Kidney (tissue), 14 donors: ENCODE results near the gene GGT5. TPM values are rescaled to one million over a fixed set of nuclear protein-coding genes. Genes with fewer than 3 reads are reported as not detected.
A peak's percentile ranks its signal among the peaks of the same experiment; 100 is the strongest.
"Not testable (repeated sequence)": the region's sequence is repeated elsewhere in the genome, so short reads cannot be mapped to it uniquely, and the experiment has no call there.

Experiments
- DNase-seq, 5 donors: peaks; one replicate each; pipeline ENCODE4 v3.0.0-alpha.2; 2013 to 2020
- FAIRE-seq: peaks from 2 replicates; lab custom pipeline; 2012; peaks lifted over from hg19 to GRCh38; lab: Jason Lieb, UNC
- H3K27ac ChIP-seq, 2 donors: one replicate each; pipeline ENCODE4 v1.7.0; 2013; ENCODE audit warnings: low read depth in 2 of 2, low read length in 2 of 2, inconsistent platforms in 1 of 2
- H3K27me3 ChIP-seq: one replicate; pipeline ENCODE4 v1.7.1; 2013; ENCODE audit warnings: low read length, inconsistent platforms; ENCODE audit not compliant: control insufficient read depth, insufficient read depth
- H3K36me3 ChIP-seq, 3 donors: one replicate each; pipeline versions ENCODE4 v1.7.0 to v1.7.1; 2013; ENCODE audit warnings: low read length in 3 of 3, control low read depth in 1 of 3, inconsistent platforms in 1 of 3; ENCODE audit not compliant: insufficient read depth in 3 of 3, control insufficient read depth in 2 of 3
- H3K4me1 ChIP-seq, 3 donors: one replicate each; pipeline versions ENCODE4 v1.7.0 to v1.7.1; 2013; ENCODE audit warnings: low read length in 3 of 3, inconsistent platforms in 1 of 3, low read depth in 1 of 3; ENCODE audit not compliant: control insufficient read depth in 2 of 3, insufficient read depth in 2 of 3
- H3K4me3 ChIP-seq, 3 donors: one replicate each; pipeline versions ENCODE4 v1.7.0 to v1.8.1; 2013; ENCODE audit warnings: low read length in 3 of 3, control low read depth in 1 of 3, inconsistent platforms in 1 of 3
- H3K9ac ChIP-seq, 3 donors: one replicate each; pipeline versions ENCODE4 v1.7.0 to v1.7.1; 2013; ENCODE audit warnings: low read length in 3 of 3, control low read depth in 1 of 3, inconsistent platforms in 1 of 3
- H3K9me3 ChIP-seq, 3 donors: one replicate each; pipeline versions ENCODE4 v1.7.0 to v1.7.1; 2013; ENCODE audit warnings: low read length in 3 of 3, control low read depth in 1 of 3, inconsistent platforms in 1 of 3; ENCODE audit not compliant: control insufficient read depth in 2 of 3, insufficient read depth in 1 of 3
- intact Hi-C: fragments of 100-400 bp; cut with DNase I; formaldehyde crosslinking; loops from one replicate; pipeline ENCODE4 v1.11.1; 2022
- polyA plus RNA-seq: library from polyadenylated mRNA; stranded (reverse); fragments of 350-450 nt; fragmentation: Illumina TruSeq; extraction: RNeasy Lipid Tissue Mini Kit (QIAGEN cat#74804); gene quantifications from one replicate; pipeline ENCODE4 v1.2.3, GENCODE V29; 2014; ENCODE audit warnings: low read depth, low replicate concordance; ENCODE audit not compliant: insufficient read depth
- total RNA-seq: library from RNA; stranded (reverse); fragmentation: NEBNext Ultra II Directional; extraction: Animal tissue kit (Norgen Biotek cat#: 25700); gene quantifications from one replicate; pipeline ENCODE4 v1.2.1, GENCODE V29; 2021
- TF ChIP-seq, protein P1 (sequence below): IDR thresholded peaks from 3 replicates; pipeline ENCODE4 v1.5.1; 2012; ENCODE audit warnings: mild to moderate bottlenecking, moderate library complexity, borderline replicate concordance; ENCODE audit not compliant: insufficient read depth; ENCODE audit errors: extremely low read depth
- donor health status: control.
- donor health status: control.
- donor health status: control.
- donor health status: control.
- donor health status: control.
- donor health status: DM: yes; HTN: yes; CAD: no.
- donor health status: Normal renal cell carcinoma (clear cell type).

GGT5 gene
- total and polyA plus RNA-seq, 2 donors from 2014 or later: 63.2 to 103 TPM

DNA sequence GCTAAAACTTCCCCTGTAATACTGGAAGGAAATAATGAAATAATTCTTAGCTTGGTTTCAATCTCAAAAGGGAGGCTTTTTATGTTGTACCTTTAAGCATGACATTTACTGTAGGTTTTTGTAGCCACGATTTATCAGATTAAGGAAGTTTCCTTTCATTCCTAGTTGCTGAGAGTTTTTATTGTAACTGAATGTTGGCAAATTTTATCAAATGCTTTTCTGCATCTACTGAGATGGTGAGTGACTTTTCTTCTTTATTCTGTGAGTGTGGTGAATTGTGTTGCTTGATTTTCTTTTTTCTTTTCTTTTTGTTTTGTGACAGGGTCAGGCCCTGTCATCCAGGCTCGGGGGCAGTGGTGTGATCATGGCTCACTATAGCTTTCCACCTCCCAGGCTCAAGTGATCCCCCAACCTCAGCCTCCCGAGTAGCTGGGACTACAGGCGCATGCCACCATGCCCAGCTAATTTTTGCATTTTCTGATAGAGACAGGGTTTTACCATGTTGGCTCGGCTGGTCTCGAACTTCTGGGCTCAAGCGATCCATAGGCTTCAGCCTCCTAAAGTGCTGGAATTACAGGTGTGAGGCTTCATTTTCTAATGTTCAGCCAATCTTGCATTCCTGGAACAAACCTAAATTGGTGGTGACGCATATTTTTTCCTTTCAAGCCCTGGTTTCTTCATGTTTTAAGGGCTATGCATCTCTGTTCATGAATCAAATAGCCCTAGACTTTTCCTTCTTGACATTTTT lies 37.4 kb downstream of the GGT5 start:
- Histone ChIP-seq H3K9ac (no peak overlapping the region), H3K4me1 (peaks cover 0 to 5% (median 0%) of the 10 kb centered on the region in 3 donors)

DNA sequence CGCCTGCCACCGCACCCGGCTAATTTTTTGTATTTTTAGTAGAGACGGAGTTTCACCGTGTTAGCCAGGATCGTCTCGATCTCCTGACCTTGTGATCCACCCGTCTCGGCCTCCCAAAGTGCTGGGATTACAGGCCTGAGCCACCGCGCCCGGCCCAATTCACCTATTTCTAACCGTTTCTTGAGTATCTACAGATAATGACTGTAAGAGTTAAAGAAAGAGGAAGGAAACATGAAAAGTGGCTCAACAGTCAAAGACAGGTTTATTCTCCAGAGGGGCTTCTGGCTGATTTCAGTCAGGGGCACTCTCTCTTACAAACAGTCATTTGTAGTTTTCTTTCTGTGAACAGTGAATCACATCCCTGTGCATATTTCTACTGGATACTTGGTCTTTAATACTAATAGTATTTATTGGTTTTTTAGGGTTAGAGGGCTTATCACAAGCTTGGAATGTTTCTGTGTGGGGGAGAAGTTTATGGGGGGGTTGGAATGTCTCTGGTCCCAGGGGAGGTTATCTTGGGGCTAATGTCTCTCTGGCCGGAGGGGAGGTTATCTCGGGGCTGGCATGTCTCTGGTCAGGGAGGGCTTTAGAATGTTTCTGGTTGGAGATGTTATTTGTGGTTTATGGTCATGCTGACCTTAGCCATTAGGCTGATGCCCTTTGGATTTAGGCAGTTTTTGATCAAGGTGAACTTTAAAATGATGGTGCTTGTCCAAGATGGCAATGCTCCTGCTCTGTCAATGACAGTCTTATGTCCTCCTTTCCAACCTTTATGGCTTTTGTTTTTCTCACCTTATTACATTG lies 38.2 kb downstream of the GGT5 start:
- H3K27ac ChIP-seq: peak overlapping the region in 1 of 2 donors; percentile 83
- FAIRE-seq, H3K9ac ChIP-seq, intact Hi-C loops, H3K4me3 ChIP-seq, H3K36me3 ChIP-seq, H3K27me3 ChIP-seq, H3K9me3 ChIP-seq, H3K4me1 ChIP-seq: not testable (repeated sequence)
- DNase-seq: peak in 2 of 5 donors; percentile 56 to 64

More for the DNA sequence above, 37.4 kb downstream of the GGT5 start:
- DNase-seq (no peak), FAIRE-seq (no peak)
- H3K9me3 ChIP-seq: no peaks in the 10 kb centered on the region
- intact Hi-C loops: no loop called here
- H3K4me3 ChIP-seq: no peak overlapping the region
- no peaks in the 10 kb centered on the region for H3K27me3 ChIP-seq
- TF ChIP-seq, protein P1, sequence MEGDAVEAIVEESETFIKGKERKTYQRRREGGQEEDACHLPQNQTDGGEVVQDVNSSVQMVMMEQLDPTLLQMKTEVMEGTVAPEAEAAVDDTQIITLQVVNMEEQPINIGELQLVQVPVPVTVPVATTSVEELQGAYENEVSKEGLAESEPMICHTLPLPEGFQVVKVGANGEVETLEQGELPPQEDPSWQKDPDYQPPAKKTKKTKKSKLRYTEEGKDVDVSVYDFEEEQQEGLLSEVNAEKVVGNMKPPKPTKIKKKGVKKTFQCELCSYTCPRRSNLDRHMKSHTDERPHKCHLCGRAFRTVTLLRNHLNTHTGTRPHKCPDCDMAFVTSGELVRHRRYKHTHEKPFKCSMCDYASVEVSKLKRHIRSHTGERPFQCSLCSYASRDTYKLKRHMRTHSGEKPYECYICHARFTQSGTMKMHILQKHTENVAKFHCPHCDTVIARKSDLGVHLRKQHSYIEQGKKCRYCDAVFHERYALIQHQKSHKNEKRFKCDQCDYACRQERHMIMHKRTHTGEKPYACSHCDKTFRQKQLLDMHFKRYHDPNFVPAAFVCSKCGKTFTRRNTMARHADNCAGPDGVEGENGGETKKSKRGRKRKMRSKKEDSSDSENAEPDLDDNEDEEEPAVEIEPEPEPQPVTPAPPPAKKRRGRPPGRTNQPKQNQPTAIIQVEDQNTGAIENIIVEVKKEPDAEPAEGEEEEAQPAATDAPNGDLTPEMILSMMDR: no peak
- H3K36me3 ChIP-seq: no peaks in the 10 kb centered on the region
- peak overlapping the region; percentile 59 to 83 for H3K27ac ChIP-seq

DNA sequence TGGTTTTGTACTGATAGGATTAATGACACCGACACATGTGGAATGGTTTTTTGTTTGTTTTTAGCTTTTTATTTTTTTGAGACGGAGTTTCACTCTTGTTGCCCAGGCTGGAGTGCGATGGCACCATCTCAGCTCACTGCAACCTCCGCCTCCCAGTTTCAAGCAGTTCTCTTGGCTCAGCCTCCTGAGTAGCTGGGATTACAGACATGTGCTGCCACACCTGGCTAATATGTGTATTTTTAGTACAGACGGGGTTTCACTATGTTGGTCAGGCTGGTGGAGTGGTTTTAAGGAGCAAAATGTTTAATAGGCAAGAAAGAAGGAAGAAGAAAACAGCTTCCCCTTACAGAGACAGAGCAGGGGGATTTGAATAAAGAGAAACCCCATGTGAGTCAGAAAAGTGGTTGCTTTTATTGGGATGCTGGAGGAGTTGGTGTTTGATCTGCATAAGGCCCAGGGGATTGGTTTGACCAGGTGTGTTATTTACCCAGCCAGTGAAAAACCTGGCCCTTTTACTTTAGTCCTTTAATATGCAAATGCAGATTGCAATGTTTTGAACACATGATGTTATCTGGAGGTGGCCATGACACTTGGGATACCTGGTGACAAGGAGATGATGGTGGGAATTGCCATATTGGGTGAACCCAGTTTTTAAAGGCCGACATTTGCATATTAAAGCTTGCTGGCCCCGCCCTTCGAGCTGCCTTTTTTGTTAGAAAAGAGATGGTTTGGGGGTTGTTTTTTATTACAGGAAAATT lies 39.3 kb downstream of the GGT5 start:
- no peaks in the 10 kb centered on the region for H3K9me3 ChIP-seq
- DNase-seq (no peak), FAIRE-seq (no peak)
- no peaks in the 10 kb centered on the region for H3K36me3 ChIP-seq
- no peak overlapping the region for H3K4me3 ChIP-seq
- TF ChIP-seq, protein P1: no peak
- intact Hi-C loops: no loop called here
- H3K9ac ChIP-seq: no peak overlapping the region
- H3K4me1 ChIP-seq: peaks cover 0 to 5% (median 0%) of the 10 kb centered on the region in 3 donors
- no peaks in the 10 kb centered on the region for H3K27me3 ChIP-seq
- peak overlapping the region in 1 of 2 donors; percentile 9 for H3K27ac ChIP-seq

DNA sequence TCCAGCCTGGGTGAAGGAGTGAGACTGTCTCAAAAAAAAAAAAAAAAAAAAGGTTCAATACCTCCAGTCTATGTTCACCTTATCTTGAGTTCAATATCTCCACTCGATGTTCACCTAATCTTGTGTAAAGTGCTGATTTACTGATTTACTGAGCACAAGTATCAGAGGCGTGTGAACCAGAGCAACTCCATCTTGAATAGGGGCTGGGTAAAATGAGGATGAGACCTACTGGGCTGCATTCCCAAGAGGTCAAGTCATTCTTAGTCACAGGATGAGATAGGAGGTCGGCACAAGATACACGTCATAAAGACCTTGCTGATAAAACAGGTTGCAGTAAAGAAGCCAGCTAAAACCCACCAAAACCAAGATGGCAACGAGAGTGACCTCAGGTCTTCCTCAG lies 41.0 kb downstream of the GGT5 start:
- H3K4me3 ChIP-seq, FAIRE-seq, H3K9me3 ChIP-seq, H3K36me3 ChIP-seq, H3K27me3 ChIP-seq, H3K27ac ChIP-seq, H3K4me1 ChIP-seq, intact Hi-C loops, DNase-seq, H3K9ac ChIP-seq: not testable (repeated sequence)
